IPS-18c (cell line): ENCODE measurements around the gene KIF9.
"Not testable (repeated sequence)": the region's sequence is repeated elsewhere in the genome, so short reads cannot be mapped to it uniquely, and the experiment has no call there.

ENCODE experiments used
- H3K4me3 ChIP-seq: 2 replicates; pipeline ENCODE4 v1.7.0; 2013; ENCODE audit warnings: low read depth, mild to moderate bottlenecking, low read length, moderate library complexity; ENCODE audit not compliant: insufficient read depth
- H3K9me3 ChIP-seq: one replicate; pipeline ENCODE4 v1.6.1; 2013; ENCODE audit warnings: mild to moderate bottlenecking, low read length, moderate library complexity; ENCODE audit not compliant: control insufficient read depth, insufficient read depth

Gene KIF9

GRCh38 chr3:47228088-47228487, 54.5 kb downstream of the KIF9 start:
- Histone ChIP-seq H3K4me3 (no peak overlapping the region), H3K9me3 (no peaks in the 10 kb centered on the region)

GRCh38 chr3:47227678-47228077, 54.9 kb downstream of the KIF9 start:
- H3K9me3 ChIP-seq, result no peaks in the 10 kb centered on the region

GRCh38 chr3:47225310-47225906, 57.2 kb downstream of the KIF9 start:
- H3K4me3 ChIP-seq, result no peak overlapping the region
- no peaks in the 10 kb centered on the region for H3K9me3 ChIP-seq

More at GRCh38 chr3:47227678-47228077, 54.9 kb downstream of the KIF9 start:
- no peak overlapping the region for H3K4me3 ChIP-seq

- no peaks in the 10 kb centered on the region for H3K9me3 ChIP-seq
- H3K4me3 ChIP-seq, result no peak overlapping the region
Measured at GRCh38 chr3:47223755-47224154, 58.8 kb downstream of the KIF9 start.

- Histone ChIP-seq H3K4me3 (no peak overlapping the region), H3K9me3 (no peaks in the 10 kb centered on the region)
Measured at GRCh38 chr3:47221798-47222197, 60.8 kb downstream of the KIF9 start.

GRCh38 chr3:47210863-47211405, 71.7 kb downstream of the KIF9 start:
- H3K4me3 ChIP-seq, result no peak overlapping the region
- no peaks in the 10 kb centered on the region for H3K9me3 ChIP-seq

GRCh38 chr3:47206022-47206421, 76.6 kb downstream of the KIF9 start:
- not testable (repeated sequence) for H3K9me3 ChIP-seq, H3K4me3 ChIP-seq

GRCh38 chr3:47204875-47205274, 77.7 kb downstream of the KIF9 start:
- Histone ChIP-seq H3K4me3 (no peak overlapping the region), H3K9me3 (no peaks in the 10 kb centered on the region)

- no peak overlapping the region for H3K4me3 ChIP-seq
- H3K9me3 ChIP-seq, result no peaks in the 10 kb centered on the region
Measured at GRCh38 chr3:47202542-47202941, 80.1 kb downstream of the KIF9 start.

GRCh38 chr3:47197287-47197686, 85.3 kb downstream of the KIF9 start:
- H3K9me3 ChIP-seq, result peaks cover 4% of the 10 kb centered on the region
- no peak overlapping the region for H3K4me3 ChIP-seq

- H3K4me3 ChIP-seq, result no peak overlapping the region
Measured at GRCh38 chr3:47194994-47195393, 87.6 kb downstream of the KIF9 start.

GRCh38 chr3:47193871-47194859, 88.4 kb downstream of the KIF9 start:
- H3K9me3 ChIP-seq, result peaks cover 4% of the 10 kb centered on the region

More at GRCh38 chr3:47194994-47195393, 87.6 kb downstream of the KIF9 start:
- peaks cover 4% of the 10 kb centered on the region for H3K9me3 ChIP-seq

GRCh38 chr3:47186285-47186684, 96.3 kb downstream of the KIF9 start:
- no peak overlapping the region for H3K4me3 ChIP-seq
- no peaks in the 10 kb centered on the region for H3K9me3 ChIP-seq

More at GRCh38 chr3:47193871-47194859, 88.4 kb downstream of the KIF9 start:
- H3K4me3 ChIP-seq, result no peak overlapping the region

GRCh38 chr3:47181685-47182084, 100.9 kb downstream of the KIF9 start:
- H3K4me3 ChIP-seq, result not testable (repeated sequence)

GRCh38 chr3:47180011-47180410, 102.6 kb downstream of the KIF9 start:
- H3K4me3 ChIP-seq, H3K9me3 ChIP-seq: not testable (repeated sequence)

More at GRCh38 chr3:47181685-47182084, 100.9 kb downstream of the KIF9 start:
- not testable (repeated sequence) for H3K9me3 ChIP-seq
